Measurements from ENCODE around the gene JPH2. TPM values are rescaled to one million over a fixed set of nuclear protein-coding genes. Genes with fewer than 3 reads are reported as not detected.
A peak's percentile ranks its signal among the peaks of the same experiment; 100 is the strongest.

Gene JPH2
- total RNA-seq, 1 donor from 2014 or later: 181 TPM

DNA sequence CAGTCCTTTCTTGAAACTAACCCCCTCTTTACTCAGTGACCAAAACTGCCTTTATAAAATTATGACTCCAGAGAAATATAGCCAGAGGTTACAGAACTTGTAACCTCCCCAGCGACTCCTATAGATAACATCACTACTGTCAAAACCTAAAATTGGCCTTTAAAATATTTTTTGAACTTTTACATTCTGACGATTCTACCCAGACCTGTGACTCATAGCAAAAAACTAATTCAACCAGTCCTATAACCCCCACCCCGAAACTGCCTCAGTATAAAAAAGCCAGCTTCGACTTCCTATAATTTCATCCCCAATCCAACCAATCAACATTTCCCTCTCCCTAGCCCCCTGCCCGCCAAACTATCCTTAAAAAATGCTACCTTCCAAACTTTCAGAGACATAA, 13.9 kb downstream of the JPH2 start:
- no peak for DNase-seq
- intact Hi-C loops (cut with DNase I): no loop called here
- no peak for ATAC-seq (ENCODE audit: poor library complexity)

GRCh38 chr20:44172572-44172950, 14.4 kb downstream of the JPH2 start:
- no peak for ATAC-seq (ENCODE audit: poor library complexity)
- intact Hi-C loops (cut with DNase I): no loop called here

DNA sequence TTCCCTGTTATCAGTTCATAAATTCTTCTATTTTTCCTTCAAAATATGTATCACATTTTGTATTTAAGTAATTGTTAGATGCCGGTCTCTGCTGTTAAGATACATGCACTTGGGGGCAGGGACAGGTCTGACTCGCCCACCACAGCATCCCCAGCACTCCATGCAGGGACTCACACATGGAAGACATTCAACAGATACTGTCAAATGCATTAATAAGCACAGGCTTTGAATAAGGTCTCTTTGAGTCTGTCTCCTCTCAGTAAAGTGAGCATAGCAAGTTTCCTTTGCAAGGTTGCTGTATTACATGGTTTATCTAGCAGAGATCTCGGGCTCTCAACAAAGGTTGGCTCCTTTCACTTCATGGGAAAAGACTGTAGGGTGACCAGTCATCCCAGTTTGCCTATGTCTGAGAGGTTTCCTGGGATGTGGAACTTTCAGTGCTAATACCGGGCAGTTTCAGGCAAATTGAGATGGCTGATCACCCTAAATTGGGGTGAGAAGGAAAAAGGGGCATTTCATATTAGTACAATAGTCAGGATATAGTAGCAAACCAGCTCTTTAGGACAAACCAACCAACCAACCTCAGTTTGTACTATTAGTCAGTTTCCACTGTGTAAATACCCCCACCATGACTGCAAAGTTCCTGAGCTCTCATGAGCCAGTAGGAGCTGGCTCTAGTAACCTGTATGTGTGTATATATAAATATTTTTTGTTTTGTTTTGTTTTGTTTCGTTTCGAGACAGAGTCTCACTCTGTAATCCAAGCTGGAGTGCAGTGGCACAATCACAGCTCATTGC, 15.0 kb downstream of the JPH2 start:
- intact Hi-C loops (cut with DNase I): no loop called here

More at GRCh38 chr20:44172572-44172950, 14.4 kb downstream of the JPH2 start:
- DNase-seq: no peak

GRCh38 chr20:44170816-44171410, 16.1 kb downstream of the JPH2 start:
- DNase-seq (no peak), ATAC-seq (ENCODE audit: poor library complexity) (no peak)
- intact Hi-C loops (cut with DNase I): no loop called here

More for the DNA sequence above, 15.0 kb downstream of the JPH2 start:
- DNase-seq (no peak), ATAC-seq (ENCODE audit: poor library complexity) (no peak)

- ATAC-seq (ENCODE audit: poor library complexity) (peak; percentile 34), DNase-seq (no peak)
- intact Hi-C loops (cut with DNase I): no loop called here
These were observed 19.3 kb downstream of the JPH2 start for GRCh38 chr20:44167736-44168135.

- peak; percentile 79 for ATAC-seq (ENCODE audit: poor library complexity)
- intact Hi-C loops (cut with DNase I): no loop called here
- DNase-seq: peak; percentile 61
These were observed 20.5 kb downstream of the JPH2 start for GRCh38 chr20:44166477-44166876.

DNA sequence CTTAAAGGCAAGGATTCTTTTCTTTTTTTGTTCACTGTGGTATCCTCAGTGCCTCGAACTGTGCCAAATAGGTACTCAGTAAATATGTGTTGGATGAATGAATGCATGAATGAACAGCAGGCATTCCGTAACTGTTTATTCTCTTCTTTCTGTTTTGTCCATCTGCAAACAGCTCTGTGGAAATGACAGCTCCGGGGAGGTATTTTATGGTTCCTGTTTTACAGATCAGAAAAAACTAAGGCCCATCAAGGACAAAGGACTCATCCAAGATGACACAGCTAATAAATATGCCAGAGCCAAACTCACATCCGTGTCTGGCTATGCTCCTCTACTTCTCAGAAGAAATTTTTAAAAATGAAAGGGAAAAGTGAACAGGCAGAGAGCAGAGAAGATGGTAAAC, 21.0 kb downstream of the JPH2 start:
- ATAC-seq (ENCODE audit: poor library complexity) (no peak), DNase-seq (no peak)
- intact Hi-C loops (cut with DNase I): no loop called here

GRCh38 chr20:44160133-44160532, 26.9 kb downstream of the JPH2 start:
- intact Hi-C loops (cut with DNase I): no loop called here
- ATAC-seq (ENCODE audit: poor library complexity): no peak
- no peak for DNase-seq

GRCh38 chr20:44159711-44160110, 27.3 kb downstream of the JPH2 start:
- DNase-seq (no peak), ATAC-seq (ENCODE audit: poor library complexity) (no peak)
- intact Hi-C loops (cut with DNase I): no loop called here

DNA sequence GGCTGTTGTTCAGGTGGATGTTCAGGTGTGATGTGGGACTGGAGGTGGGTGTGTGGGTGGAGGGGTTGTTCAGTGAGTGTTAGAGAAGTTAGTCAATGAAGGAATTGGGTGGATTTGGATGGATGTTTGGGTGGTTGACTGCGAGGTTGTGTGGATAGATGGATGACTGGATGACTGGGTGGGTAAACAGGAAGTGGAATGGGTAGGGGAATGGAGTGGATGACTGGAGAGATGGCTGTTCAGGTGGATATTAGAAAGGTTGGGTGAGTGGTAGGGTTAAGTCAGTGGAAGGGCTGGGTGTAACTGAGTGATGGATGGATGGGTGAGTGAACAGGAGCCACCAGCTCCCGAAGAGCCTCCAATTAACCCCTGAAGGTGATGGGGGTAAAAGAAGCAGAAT, 27.9 kb downstream of the JPH2 start:
- DNase-seq: no peak
- ATAC-seq (ENCODE audit: poor library complexity): no peak
- intact Hi-C loops (cut with DNase I): no loop called here

GRCh38 chr20:44157061-44157460, 29.9 kb downstream of the JPH2 start:
- DNase-seq (no peak), ATAC-seq (ENCODE audit: poor library complexity) (no peak)
- intact Hi-C loops (cut with DNase I): no loop called here

DNA sequence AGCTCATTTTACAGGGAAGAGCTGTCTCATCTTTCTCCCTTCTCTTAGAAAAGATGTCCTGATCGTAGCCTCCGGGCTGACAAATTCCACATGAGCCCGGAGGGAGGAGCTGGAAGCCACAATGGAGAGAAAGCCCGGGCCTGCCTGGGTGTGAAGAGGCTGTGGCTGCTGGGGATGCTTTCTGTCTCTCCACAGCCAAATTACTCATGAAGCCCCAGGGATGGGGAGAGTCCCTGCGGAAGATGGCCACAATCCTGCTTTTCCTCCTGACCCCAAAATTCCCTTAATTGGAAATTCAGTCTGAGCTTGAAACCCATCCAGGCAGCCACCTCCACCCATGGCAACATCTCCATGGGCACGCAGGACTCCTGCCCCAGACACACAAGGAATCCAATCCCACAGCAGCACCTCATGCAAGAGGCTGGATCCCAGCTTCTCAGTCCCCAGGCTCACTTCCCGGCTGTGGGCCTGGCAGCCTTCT, 32.4 kb downstream of the JPH2 start:
- intact Hi-C loops (cut with DNase I): no loop called here
- ATAC-seq (ENCODE audit: poor library complexity): no peak
- no peak for DNase-seq

DNA sequence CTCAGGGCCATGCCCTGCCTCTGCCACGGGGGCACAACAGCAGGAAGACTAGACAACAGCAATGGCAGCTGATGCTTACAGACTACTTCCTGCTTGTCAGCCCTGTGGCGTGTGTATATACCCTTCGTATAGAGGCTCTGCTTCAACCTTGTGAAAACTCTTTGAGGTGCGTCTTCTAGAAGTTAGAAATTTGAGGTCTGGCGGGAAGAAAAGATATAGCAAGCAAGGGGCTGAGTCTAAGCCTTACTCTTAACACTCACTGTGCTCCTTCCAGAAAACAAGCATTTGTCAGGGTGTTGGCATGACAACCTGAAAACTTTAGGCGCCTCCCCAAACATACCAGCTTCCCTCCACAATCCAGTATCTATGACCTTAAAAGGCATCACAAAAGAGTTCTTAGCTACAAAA, 33.3 kb downstream of the JPH2 start:
- ATAC-seq (ENCODE audit: poor library complexity): no peak
- intact Hi-C loops (cut with DNase I): no loop called here

GRCh38 chr20:44151621-44152416, 35.2 kb downstream of the JPH2 start:
- intact Hi-C loops (cut with DNase I): no loop called here
- DNase-seq: peak; percentile 57
- ATAC-seq (ENCODE audit: poor library complexity): peak; percentile 87

More for the DNA sequence above, 33.3 kb downstream of the JPH2 start:
- DNase-seq: no peak

- ATAC-seq (ENCODE audit: poor library complexity): no peak
- intact Hi-C loops (cut with DNase I): no loop called here
- no peak for DNase-seq
These were observed 40.7 kb downstream of the JPH2 start for GRCh38 chr20:44146272-44146671.

DNA sequence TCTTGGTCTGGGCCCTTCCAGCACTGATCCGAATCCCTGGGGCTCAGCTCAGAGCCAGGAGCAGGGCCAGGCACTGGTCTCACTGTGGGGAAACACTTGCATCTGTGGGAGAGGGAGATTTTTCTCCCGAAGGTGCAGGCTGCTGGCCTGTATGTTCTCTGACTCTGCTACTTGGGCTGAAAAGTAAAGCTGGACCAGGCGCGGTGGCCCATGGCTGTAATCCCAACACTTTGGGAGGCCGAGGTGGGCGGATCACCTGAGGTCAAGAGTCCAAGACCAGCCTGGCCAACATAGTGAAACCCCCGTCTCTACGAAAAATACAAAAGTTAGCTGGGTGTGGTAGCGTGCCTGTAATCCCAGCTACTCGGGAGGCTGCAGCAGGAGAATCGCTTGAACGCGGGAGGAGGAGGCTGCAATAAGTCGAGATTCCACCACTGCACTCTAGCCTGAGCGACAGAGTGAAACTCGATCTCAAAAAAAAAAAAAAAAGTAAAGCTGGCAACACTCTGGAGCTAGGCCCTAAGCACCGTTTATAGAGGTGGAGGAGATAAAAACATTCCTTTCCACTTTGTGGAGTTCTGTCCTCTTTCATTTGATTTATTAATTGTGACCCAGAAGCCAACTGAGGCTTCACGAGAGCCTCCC, 41.7 kb downstream of the JPH2 start:
- intact Hi-C loops (cut with DNase I): no loop called here
- ATAC-seq (ENCODE audit: poor library complexity) (peak; percentile 38), DNase-seq (no peak)

DNA sequence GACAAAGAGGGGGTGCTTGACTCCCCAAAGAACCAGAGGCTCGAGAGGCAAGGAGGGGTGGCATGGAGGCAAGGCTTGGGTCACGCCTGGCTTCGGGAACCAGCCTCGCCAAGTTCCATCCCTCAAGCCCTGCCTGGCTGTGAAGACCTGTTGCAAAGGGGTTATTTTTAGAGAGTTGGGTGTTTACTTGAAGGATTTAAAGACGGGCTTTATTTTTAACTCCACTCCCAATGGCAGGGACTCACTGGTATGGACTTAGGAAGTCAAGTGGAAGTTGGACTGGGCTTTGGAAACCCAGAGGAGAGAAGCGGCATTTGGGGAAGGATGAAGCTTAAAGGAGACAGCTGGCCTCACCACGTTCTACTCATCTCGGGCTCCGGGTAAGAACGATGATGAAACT, 43.1 kb downstream of the JPH2 start:
- ATAC-seq (ENCODE audit: poor library complexity) (peak; percentile 75), DNase-seq (no peak)
- intact Hi-C loops (cut with DNase I): no loop called here

DNA sequence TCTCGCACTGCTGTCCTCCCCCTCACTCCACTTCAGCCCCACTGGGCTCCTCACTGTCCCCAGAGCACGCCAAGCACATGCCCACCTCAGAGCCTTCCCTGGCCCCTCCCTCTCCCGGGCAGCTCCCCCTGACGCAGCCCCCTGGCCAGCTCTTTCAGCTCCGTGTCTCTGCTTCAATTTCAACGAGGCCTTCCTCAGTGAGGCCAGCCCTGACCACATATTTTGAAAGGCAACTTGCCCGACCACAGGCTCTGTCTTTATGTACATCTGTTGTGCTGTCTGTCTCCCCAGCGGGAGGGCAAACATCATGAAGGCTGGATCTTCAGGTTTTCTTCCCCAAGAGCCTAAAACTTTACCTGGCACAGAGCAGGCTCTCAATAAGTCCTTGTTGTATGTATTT, 44.6 kb downstream of the JPH2 start:
- DNase-seq (no peak), ATAC-seq (ENCODE audit: poor library complexity) (no peak)
- intact Hi-C loops (cut with DNase I): no loop called here

DNA sequence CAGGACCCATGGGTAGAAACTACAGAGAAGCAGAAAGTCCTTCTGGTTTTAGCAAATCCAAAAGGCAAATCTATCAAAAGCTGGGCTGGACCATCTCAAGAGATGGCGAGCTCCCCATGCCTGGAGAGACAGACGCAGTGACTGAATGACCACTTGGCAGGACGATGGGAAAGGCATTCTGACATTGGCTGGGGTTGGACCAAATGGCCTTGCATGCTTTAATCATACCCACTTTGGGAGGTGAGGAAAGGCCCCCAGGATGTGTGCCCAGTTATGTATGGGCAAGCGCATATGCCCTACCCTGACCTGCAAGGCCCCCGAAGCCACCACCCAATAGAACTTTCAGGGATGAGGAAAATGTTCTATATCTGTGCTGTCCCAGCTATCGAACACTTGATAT, 45.1 kb downstream of the JPH2 start:
- intact Hi-C loops (cut with DNase I): no loop called here
- ATAC-seq (ENCODE audit: poor library complexity) (peak; percentile 26), DNase-seq (no peak)
